H1 (cell line): ENCODE results near the gene STK39.

Experiments
- POLR2A ChIP-seq, 2 experiments: IDR thresholded peaks; 1 replicate in 1 of 2; 2 replicates in 1 of 2; pipeline ENCODE4 v1.6.1; 2011; ENCODE audit warnings: low read depth in 2 of 2, low read length in 2 of 2, mild to moderate bottlenecking in 2 of 2; ENCODE audit errors: control extremely low read depth in 1 of 2
- TAF1 ChIP-seq: IDR thresholded peaks from 2 replicates; pipeline ENCODE4 v1.6.1; 2011; ENCODE audit warnings: mild to moderate bottlenecking, low read depth, low read length

- TF ChIP-seq POLR2A (IDR thresholded peaks at IDR 0.05; ENCODE audit: control extremely low read depth in 1 of 2, low read depth in 2 of 2, low read length in 2 of 2) (no peak), TAF1 (no peak)
Observed at GRCh38 chr2:167965907-167966761, 281.3 kb downstream of the STK39 start.
